HepG2 (cell line): ENCODE results near the gene BIRC5. TPM values are rescaled to one million over a fixed set of nuclear protein-coding genes. Genes with fewer than 3 reads are reported as not detected.
A peak's percentile ranks its signal among the peaks of the same experiment; 100 is the strongest.

Experiments used
- ATAC-seq: fragments of 200-7000 bp; cut with Tn5 transposase; 3 replicates; pipeline ENCODE4 v1.9.1; 2020; ENCODE audit warnings: mild to moderate bottlenecking, moderate library complexity
- BruUV-seq: library from RNA; stranded (reverse); fragments of 400-500 nt; replicated peaks from 2 replicates; lab custom pipeline; 2021; lab: Mats Ljungman, UMichigan
- CTCF ChIA-PET: fragments of 300-600 bp; formaldehyde crosslinking; extraction: SDS; loops from one replicate; lab custom pipeline; 2021; ENCODE audit warnings: low total read pairs, inconsistent platforms, low intra/inter-chr PET ratio; lab: Yijun Ruan, JAX
- POLR2A ChIA-PET: fragments of 350-600 bp; sonication (Branson Sonifier 250); formaldehyde crosslinking; loops from one replicate; lab custom pipeline; 2020; ENCODE audit warnings: antibody characterized with exemption, inconsistent platforms; lab: Yijun Ruan, JAX
- DNase-seq: peaks from one replicate; pipeline ENCODE4 v3.0.0-alpha.2; 2015; ENCODE audit warnings: low spot score
- FAIRE-seq: peaks from 3 replicates; lab custom pipeline; 2011; peaks lifted over from hg19 to GRCh38; lab: Jason Lieb, UNC
- H2AFZ ChIP-seq: one replicate; pipeline ENCODE4 v1.6.1; 2011; ENCODE audit warnings: low read length, inconsistent platforms
- H3K27ac ChIP-seq: fragments of 300-600 bp; 3 replicates; pipeline ENCODE4 v1.8.0; 2011; ENCODE audit warnings: mixed run types, mild to moderate bottlenecking, mixed read lengths, low read length, inconsistent platforms; ENCODE audit not compliant: insufficient read depth; ENCODE audit errors: extremely low read length
- H3K27me3 ChIP-seq, 2 experiments: fragments of 200-600 bp in 1 of 2; 2 replicates in 1 of 2; 3 replicates in 1 of 2; pipeline versions ENCODE4 v1.6.0 to v1.8.0; 2011; ENCODE audit warnings: low read length in 2 of 2, mild to moderate bottlenecking in 2 of 2, moderate library complexity in 2 of 2, inconsistent platforms in 1 of 2; ENCODE audit not compliant: insufficient read depth in 2 of 2, control insufficient read depth in 1 of 2
- H3K36me3 ChIP-seq, 2 experiments: fragments of 200-600 bp in 1 of 2; replicated peaks in 1 of 2; 2 replicates in 1 of 2; 3 replicates in 1 of 2; pipeline versions ENCODE4 v1.5.1 to v1.8.0; 2011; ENCODE audit warnings: low read length in 2 of 2, inconsistent platforms in 1 of 2; ENCODE audit not compliant: insufficient read depth in 2 of 2, control insufficient read depth in 1 of 2
- H3K4me1 ChIP-seq: 2 replicates; pipeline ENCODE4 v1.5.1; 2012; ENCODE audit warnings: low read length, inconsistent platforms; ENCODE audit not compliant: insufficient read depth
- H3K4me2 ChIP-seq: 2 replicates; pipeline ENCODE4 v1.6.0; 2011; ENCODE audit warnings: low read depth, low read length, inconsistent platforms
- H3K4me3 ChIP-seq, 3 experiments: fragments of 200-600 bp in 1 of 3; sonication (generic), shearing (Covaris generic) in 1 of 3; replicated peaks in 1 of 3; 2 replicates each; pipeline ENCODE4 v1.5.1; 2011 to 2016; ENCODE audit warnings: low read length in 3 of 3, inconsistent platforms in 2 of 3, low read depth in 2 of 3, mild to moderate bottlenecking in 2 of 3, control low read depth in 1 of 3, mixed read lengths in 1 of 3; ENCODE audit not compliant: insufficient read depth in 1 of 3
- H3K79me2 ChIP-seq: one replicate; pipeline ENCODE4 v1.6.1; 2011; ENCODE audit warnings: low read length, inconsistent platforms; ENCODE audit not compliant: insufficient read depth
- H3K9ac ChIP-seq: 2 replicates; pipeline ENCODE4 v1.6.0; 2011; ENCODE audit warnings: mild to moderate bottlenecking, low read depth, low read length, inconsistent platforms; ENCODE audit not compliant: insufficient read depth
- H3K9me3 ChIP-seq: 2 replicates; pipeline ENCODE4 v1.5.1; 2012; ENCODE audit warnings: mild to moderate bottlenecking, low read length
- H4K20me1 ChIP-seq: 2 replicates; pipeline ENCODE4 v1.6.0; 2011; ENCODE audit warnings: inconsistent platforms, mild to moderate bottlenecking, low read length, moderate library complexity; ENCODE audit not compliant: insufficient read depth
- CENPBD1 ChIP-seq: sonication (generic); formaldehyde crosslinking; IDR thresholded peaks from 2 replicates; pipeline ENCODE4 v1.8.0; 2022; ENCODE audit warnings: missing genetic modification reagents, low read depth, mild to moderate bottlenecking, borderline replicate concordance
- KAT7 ChIP-seq: IDR thresholded peaks from 2 replicates; pipeline ENCODE4 v1.6.1; 2018; ENCODE audit warnings: borderline replicate concordance, missing compliant biosample characterization
- NCOA1 ChIP-seq: sonication (generic); formaldehyde crosslinking; IDR thresholded peaks from 2 replicates; pipeline ENCODE4 v1.9.0; 2021; ENCODE audit warnings: missing genetic modification reagents
- NR2F1 ChIP-seq, 2 experiments: fragments of 450-650 bp in 1 of 2; formaldehyde crosslinking in 1 of 2; IDR thresholded peaks; 2 replicates each; pipeline versions ENCODE4 v1.5.0 to v1.6.1; 2016 to 2020; ENCODE audit warnings: mild to moderate bottlenecking in 1 of 2, missing compliant biosample characterization in 1 of 2, missing genetic modification reagents in 1 of 2, moderate library complexity in 1 of 2
- POLR2A ChIP-seq, 2 experiments: IDR thresholded peaks; 2 replicates each; pipeline ENCODE4 v1.6.1; 2011; ENCODE audit warnings: low read depth in 2 of 2, low read length in 2 of 2, mild to moderate bottlenecking in 1 of 2, moderate library complexity in 1 of 2; ENCODE audit not compliant: insufficient read depth in 1 of 2
- POLR2AphosphoS2 ChIP-seq: IDR thresholded peaks from 2 replicates; pipeline ENCODE4 v1.6.1; 2011; ENCODE audit warnings: low read depth, low read length, improper control_type of control experiment
- PPARG ChIP-seq: conservative IDR thresholded peaks from 2 replicates; pipeline ENCODE4 v1.6.1; 2016; ENCODE audit warnings: missing biosample characterization, missing genetic modification reagents
- ZNF30 ChIP-seq: sonication (generic); formaldehyde crosslinking; IDR thresholded peaks from 2 replicates; pipeline ENCODE4 v1.5.0; 2020; ENCODE audit warnings: mild to moderate bottlenecking, missing genetic modification reagents
- ZNF414 ChIP-seq: sonication (generic); formaldehyde crosslinking; IDR thresholded peaks from 2 replicates; pipeline ENCODE4 v1.5.0; 2020; ENCODE audit warnings: missing genetic modification reagents
- ZNF496 ChIP-seq: sonication (generic); formaldehyde crosslinking; IDR thresholded peaks from 2 replicates; pipeline ENCODE4 v1.8.1; 2023; ENCODE audit warnings: mild to moderate bottlenecking, moderate library complexity, missing genetic modification reagents; ENCODE audit not compliant: insufficient replicate concordance
- WGBS: methylation state at CpG from one replicate; pipeline ENCODE4 v1.1.6; 2017; ENCODE audit warnings: low lambda C conversion rate; 5-methylcytosine and 5-hydroxymethylcytosine counted together
- in situ Hi-C: cut with HindIII; loops from 2 replicates; pipeline ENCODE4 v1.10.0; 2017; ENCODE audit warnings: low pct_unique_long_range_greater_than_20kb; ENCODE audit not compliant: extremely low pct_ligation_motif_present
- intact Hi-C: fragments of 100-400 bp; cut with micrococcal nuclease; formaldehyde crosslinking; loops from one replicate; pipeline ENCODE4 v1.10.0; 2022; ENCODE audit not compliant: unreplicated experiment
- polyA plus RNA-seq, 8 experiments: library from polyadenylated mRNA; depleted of rRNA in 3 of 8; stranded (reverse) in 7 of 8; unstranded in 1 of 8; fragments of >200 nt; fragmentation: Illumina TruSeq in 4 of 8; extraction: Trizol in 4 of 8; gene quantifications; 2 replicates each; pipeline versions ENCODE4 v1.2.1 to v1.2.3, GENCODE V29; 2011 to 2016; ENCODE audit warnings: low read depth in 4 of 8, missing spikeins in 1 of 8, mixed read lengths in 1 of 8; ENCODE audit not compliant: insufficient read depth in 1 of 8
- total RNA-seq, 5 experiments: library from RNA; depleted of rRNA; stranded (reverse); fragments of >200 nt; fragmentation: Illumina TruSeq; extraction: Trizol; gene quantifications; 2 replicates each; pipeline ENCODE4 v1.2.3, GENCODE V29; 2016; ENCODE audit warnings: low read depth in 1 of 5
- TF ChIP-seq, protein P1 (sequence below): sonication (generic); formaldehyde crosslinking; IDR thresholded peaks from 2 replicates; pipeline ENCODE4 v1.4.0; 2020; ENCODE audit warnings: mild to moderate bottlenecking, missing genetic modification reagents, borderline replicate concordance

The BIRC5 gene
- total and polyA plus RNA-seq, 2 of the 13 experiments (the other 11 are each of a cell fraction or from before 2014, with no cell fraction given), result 30.3 to 135 TPM

DNA sequence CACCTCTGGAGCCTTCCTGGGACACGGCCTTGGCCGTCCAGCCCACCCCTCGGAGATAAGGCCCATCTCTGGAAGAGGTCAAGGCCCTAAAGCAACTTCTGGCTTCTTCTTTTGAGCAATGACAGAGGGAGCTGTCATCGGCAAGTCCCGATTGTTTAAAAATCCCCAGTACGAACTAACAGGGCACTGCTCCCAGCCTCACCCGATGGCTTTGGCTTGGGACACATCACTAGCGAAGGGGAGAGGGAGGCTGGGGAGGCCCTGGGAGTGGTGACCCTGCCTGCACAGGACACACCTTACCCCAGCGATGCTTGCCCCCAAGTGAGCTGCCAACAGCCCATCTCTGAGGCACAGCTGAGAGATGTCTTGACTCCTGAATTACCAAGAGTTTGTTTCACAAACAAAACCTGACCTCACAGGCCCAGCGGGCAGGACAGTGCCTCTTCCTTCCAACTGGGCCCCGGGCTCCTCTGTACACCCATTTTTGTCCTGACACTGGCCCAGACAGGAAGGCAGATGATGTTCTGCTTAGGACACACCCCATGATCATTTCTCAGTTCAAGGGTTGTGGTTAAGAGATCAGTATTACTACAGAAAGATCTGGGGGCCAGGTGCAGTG, 40.8 kb upstream of the BIRC5 start:
- peaks cover 38% of the 10 kb centered on the region for H3K4me1 ChIP-seq
- no peak for FAIRE-seq
- H3K4me2 ChIP-seq, result no peak overlapping the region
- DNase-seq, result no peak
- CTCF ChIA-PET, result no interaction called here
- H3K79me2 ChIP-seq, result peaks cover 8% of the 10 kb centered on the region
- H3K36me3 ChIP-seq, result peaks cover 11 to 43% of the 10 kb centered on the region in 2 experiments
- H3K4me3 ChIP-seq, result no peak overlapping the region
- intact Hi-C loops (no loop called here), in situ Hi-C loops (no loop called here)
- TF ChIP-seq POLR2A (IDR thresholded peaks at IDR 0.05; ENCODE audit: insufficient read depth in 1 of 2, low read depth in 2 of 2, low read length in 2 of 2), result peak in 1 of 2 experiments; percentile 22; a peak in 3 of 4 replicates
- no peak for TF ChIP-seq ZNF414
- TF ChIP-seq ZNF496 (CRISPR knock-in tag), result no peak
- TF ChIP-seq ZNF30, result 0 out of 2 replicates have a peak, but pooled peaks have one; percentile 28
- no peak for TF ChIP-seq NR2F1 (CRISPR knock-in tag; IDR thresholded peaks at IDR 0.05)
- peak; percentile 46; the same call in 1 of the 2 replicates for TF ChIP-seq POLR2AphosphoS2
- TF ChIP-seq CENPBD1, result no peak
- TF ChIP-seq NCOA1 (CRISPR knock-in tag), result no peak
- TF ChIP-seq PPARG (CRISPR knock-in tag), result no peak
- TF ChIP-seq KAT7 (CRISPR knock-in tag), result no peak
- TF ChIP-seq, protein P1, sequence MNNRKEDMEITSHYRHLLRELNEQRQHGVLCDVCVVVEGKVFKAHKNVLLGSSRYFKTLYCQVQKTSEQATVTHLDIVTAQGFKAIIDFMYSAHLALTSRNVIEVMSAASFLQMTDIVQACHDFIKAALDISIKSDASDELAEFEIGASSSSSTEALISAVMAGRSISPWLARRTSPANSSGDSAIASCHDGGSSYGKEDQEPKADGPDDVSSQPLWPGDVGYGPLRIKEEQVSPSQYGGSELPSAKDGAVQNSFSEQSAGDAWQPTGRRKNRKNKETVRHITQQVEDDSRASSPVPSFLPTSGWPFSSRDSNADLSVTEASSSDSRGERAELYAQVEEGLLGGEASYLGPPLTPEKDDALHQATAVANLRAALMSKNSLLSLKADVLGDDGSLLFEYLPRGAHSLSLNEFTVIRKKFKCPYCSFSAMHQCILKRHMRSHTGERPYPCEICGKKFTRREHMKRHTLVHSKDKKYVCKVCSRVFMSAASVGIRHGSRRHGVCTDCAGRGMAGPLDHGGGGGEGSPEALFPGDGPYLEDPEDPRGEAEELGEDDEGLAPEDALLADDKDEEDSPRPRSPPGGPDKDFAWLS (CRISPR knock-in tag), result no peak
- whole genome bisulfite sequencing, result 88% methylated on average over 11 of the region's 11 CpGs
- H3K9me3 ChIP-seq, result no peaks in the 10 kb centered on the region
- POLR2A ChIA-PET, result interaction anchor here (0.8 kb wide), 1 partner anchor 15 kb away, joined by 4 read pairs; no protein-coding TSS in a partner anchor
- H2AFZ ChIP-seq, result no peak overlapping the region
- ATAC-seq, result no peak
- H3K27ac ChIP-seq, result no peak overlapping the region
- peaks cover 5% of the 10 kb centered on the region; the same call in 1 of the 2 replicates for H4K20me1 ChIP-seq
- BruUV-seq, result no TSS peak
- no peak overlapping the region for H3K9ac ChIP-seq
- H3K27me3 ChIP-seq, result no peaks in the 10 kb centered on the region
